HEK293T (cell line): ENCODE results near the gene NKX2-3.

Source experiments
- CTCF ChIA-PET: fragments of 350-600 bp; formaldehyde crosslinking; extraction: SDS; loops from one replicate; lab custom pipeline; 2021; ENCODE audit warnings: antibody characterized with exemption, inconsistent platforms; lab: Yijun Ruan, JAX
- POLR2A ChIA-PET: fragments of 350-600 bp; formaldehyde crosslinking; extraction: SDS; loops from one replicate; lab custom pipeline; 2020; ENCODE audit warnings: antibody characterized with exemption, inconsistent platforms; lab: Yijun Ruan, JAX
- DNase-seq: peaks from one replicate; pipeline ENCODE4 v3.0.0; 2012; ENCODE audit warnings: mixed read lengths; ENCODE audit errors: extremely low spot score
- ARNT ChIP-seq: fragments of 450-650 bp; IDR thresholded peaks from 2 replicates; pipeline ENCODE4 v1.6.1; 2017; ENCODE audit warnings: mild to moderate bottlenecking
- BHLHE40 ChIP-seq: fragments of 450-650 bp; IDR thresholded peaks from 2 replicates; pipeline ENCODE4 v1.6.1; 2016; ENCODE audit warnings: mild to moderate bottlenecking, moderate library complexity, borderline replicate concordance
- CTBP1 ChIP-seq: fragments of 450-650 bp; IDR thresholded peaks from 2 replicates; pipeline ENCODE4 v1.6.1; 2016; ENCODE audit warnings: borderline replicate concordance
- ELF4 ChIP-seq: fragments of 450-650 bp; IDR thresholded peaks from 2 replicates; pipeline ENCODE4 v1.6.1; 2017; ENCODE audit warnings: antibody characterized with exemption
- FOXA1 ChIP-seq: fragments of 450-650 bp; IDR thresholded peaks from 2 replicates; pipeline ENCODE4 v1.6.1; 2016; ENCODE audit warnings: mild to moderate bottlenecking
- FOXK2 ChIP-seq: fragments of 450-650 bp; IDR thresholded peaks from 2 replicates; pipeline ENCODE4 v1.6.1; 2016; ENCODE audit warnings: mild to moderate bottlenecking
- FOXM1 ChIP-seq: fragments of 450-650 bp; IDR thresholded peaks from 2 replicates; pipeline ENCODE4 v1.6.1; 2017; ENCODE audit warnings: mild to moderate bottlenecking, borderline replicate concordance
- HDGF ChIP-seq: fragments of 450-650 bp; IDR thresholded peaks from 2 replicates; pipeline ENCODE4 v1.6.1; 2017; ENCODE audit warnings: antibody characterized with exemption, borderline replicate concordance
- L3MBTL2 ChIP-seq: fragments of 450-650 bp; conservative IDR thresholded peaks from 2 replicates; pipeline ENCODE4 v1.6.1; 2016; ENCODE audit warnings: mild to moderate bottlenecking
- LEF1 ChIP-seq: fragments of 450-650 bp; IDR thresholded peaks from 2 replicates; pipeline ENCODE4 v1.6.1; 2017; ENCODE audit warnings: mild to moderate bottlenecking, borderline replicate concordance
- NFRKB ChIP-seq: fragments of 450-650 bp; IDR thresholded peaks from 2 replicates; pipeline ENCODE4 v1.6.1; 2016; ENCODE audit warnings: mild to moderate bottlenecking, moderate library complexity
- SP1 ChIP-seq: fragments of 450-650 bp; IDR thresholded peaks from 2 replicates; pipeline ENCODE4 v1.6.1; 2017
- SUZ12 ChIP-seq: fragments of 450-650 bp; IDR thresholded peaks from 2 replicates; pipeline ENCODE4 v1.6.1; 2016; ENCODE audit warnings: mild to moderate bottlenecking
- TARDBP ChIP-seq: fragments of 450-650 bp; IDR thresholded peaks from 2 replicates; pipeline ENCODE4 v1.6.1; 2016
- ZNF384 ChIP-seq: fragments of 450-650 bp; IDR thresholded peaks from 2 replicates; pipeline ENCODE4 v1.6.1; 2016
- TF ChIP-seq, protein P1 (sequence below): fragments of 450-650 bp; IDR thresholded peaks from 2 replicates; pipeline ENCODE4 v1.6.1; 2016

The NKX2-3 gene

DNA sequence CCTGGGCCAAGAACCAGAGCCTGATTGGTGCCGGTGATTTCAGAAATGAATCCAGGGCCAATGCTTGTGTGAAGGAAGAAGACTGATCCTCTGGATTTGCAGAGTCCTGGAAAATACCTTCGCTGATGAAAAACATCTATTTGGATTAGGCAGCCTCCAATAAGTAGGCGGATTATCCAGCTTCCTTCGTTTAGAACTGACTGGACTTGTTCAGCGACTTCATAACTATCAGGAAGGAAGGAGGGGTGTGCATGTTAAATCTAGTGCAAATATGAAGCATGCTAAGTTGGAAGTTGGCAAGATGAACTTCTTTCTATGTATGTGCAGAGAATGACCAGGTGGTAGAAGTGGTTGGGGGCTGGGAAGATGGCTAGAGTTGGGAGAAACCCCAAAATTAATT, 41.0 kb downstream of the NKX2-3 start:
- DNase-seq: no peak
- no peak for TF ChIP-seq CTBP1
- TF ChIP-seq, protein P1, sequence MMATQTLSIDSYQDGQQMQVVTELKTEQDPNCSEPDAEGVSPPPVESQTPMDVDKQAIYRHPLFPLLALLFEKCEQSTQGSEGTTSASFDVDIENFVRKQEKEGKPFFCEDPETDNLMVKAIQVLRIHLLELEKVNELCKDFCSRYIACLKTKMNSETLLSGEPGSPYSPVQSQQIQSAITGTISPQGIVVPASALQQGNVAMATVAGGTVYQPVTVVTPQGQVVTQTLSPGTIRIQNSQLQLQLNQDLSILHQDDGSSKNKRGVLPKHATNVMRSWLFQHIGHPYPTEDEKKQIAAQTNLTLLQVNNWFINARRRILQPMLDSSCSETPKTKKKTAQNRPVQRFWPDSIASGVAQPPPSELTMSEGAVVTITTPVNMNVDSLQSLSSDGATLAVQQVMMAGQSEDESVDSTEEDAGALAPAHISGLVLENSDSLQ: no peak
- no peak for TF ChIP-seq FOXA1
- no peak for TF ChIP-seq L3MBTL2
- no peak for TF ChIP-seq FOXM1
- TF ChIP-seq LEF1: no peak
- TF ChIP-seq TARDBP: no peak
- no peak for TF ChIP-seq HDGF
- no peak for TF ChIP-seq FOXK2
- no peak for TF ChIP-seq SUZ12
- TF ChIP-seq BHLHE40: no peak
- ChIA-PET POLR2A (interaction anchor here (0.5 kb wide), 1 partner anchor 1440 kb away, joined by 4 read pairs; no protein-coding TSS in a partner anchor), CTCF (interaction anchor here (0.8 kb wide), 1 partner anchor 13 kb away, joined by 3 read pairs; no protein-coding TSS in a partner anchor)

DNA sequence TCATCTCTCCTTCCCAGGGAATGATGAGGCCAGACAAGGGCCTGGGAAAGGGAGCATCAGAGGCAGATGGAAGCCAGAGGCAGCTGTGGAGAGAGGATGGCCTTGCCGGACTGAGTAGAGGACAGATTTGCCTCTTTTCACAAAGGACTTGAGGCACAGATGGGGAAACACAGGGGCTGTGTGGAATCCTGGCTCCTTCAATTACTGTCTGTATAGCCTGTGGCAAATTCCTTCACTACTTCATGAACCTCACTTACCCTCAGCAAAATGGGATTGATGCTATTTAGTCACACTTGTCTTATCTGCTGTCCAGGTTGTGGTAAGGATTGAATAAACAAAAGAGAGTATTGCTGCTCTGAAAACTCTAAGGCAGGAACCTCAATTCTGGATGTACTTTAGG, 47.2 kb downstream of the NKX2-3 start:
- DNase-seq: no peak
- CTCF ChIA-PET: interaction anchor here (1.6 kb wide), 1 partner anchor 19 kb away, joined by 4 read pairs; no protein-coding TSS in a partner anchor
- TF ChIP-seq FOXA1: no peak
- TF ChIP-seq ELF4: no peak
- no peak for TF ChIP-seq NFRKB
- TF ChIP-seq ZNF384: no peak
- no peak for TF ChIP-seq CTBP1
- TF ChIP-seq FOXM1: no peak
- no peak for TF ChIP-seq LEF1
- no peak for TF ChIP-seq SP1

DNA sequence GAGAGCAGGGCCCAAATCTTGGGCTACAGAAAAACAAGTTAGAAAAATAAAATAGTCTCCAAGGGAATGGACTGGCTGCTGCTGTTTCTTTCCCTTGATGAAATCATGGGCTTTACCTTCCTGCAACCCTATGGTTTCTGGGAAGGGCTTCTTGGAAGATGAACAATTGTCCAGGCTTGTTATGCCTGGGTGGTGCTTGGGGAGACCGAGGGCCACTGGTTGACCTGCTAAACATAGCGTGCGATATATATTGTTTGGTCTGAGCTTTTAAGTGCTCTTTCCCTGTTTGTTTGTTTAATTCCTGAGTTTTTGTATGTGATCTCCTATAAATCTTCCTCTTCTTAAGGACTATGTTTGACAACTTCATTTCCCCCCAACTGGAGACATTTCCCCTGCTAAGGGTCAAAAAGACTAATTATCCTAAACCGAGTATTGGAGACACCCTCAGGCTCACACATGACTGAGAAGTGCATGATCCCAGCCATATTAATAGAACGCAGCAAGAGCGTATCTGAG, 49.6 kb downstream of the NKX2-3 start:
- POLR2A ChIA-PET: no interaction called here
- TF ChIP-seq ZNF384 (no peak), CTBP1 (no peak), TARDBP (no peak), SUZ12 (no peak), ARNT (no peak), L3MBTL2 (no peak), FOXK2 (no peak), LEF1 (no peak)
- CTCF ChIA-PET: no interaction called here
- DNase-seq: no peak

More for the DNA sequence above, 47.2 kb downstream of the NKX2-3 start:
- POLR2A ChIA-PET: no interaction called here

DNA sequence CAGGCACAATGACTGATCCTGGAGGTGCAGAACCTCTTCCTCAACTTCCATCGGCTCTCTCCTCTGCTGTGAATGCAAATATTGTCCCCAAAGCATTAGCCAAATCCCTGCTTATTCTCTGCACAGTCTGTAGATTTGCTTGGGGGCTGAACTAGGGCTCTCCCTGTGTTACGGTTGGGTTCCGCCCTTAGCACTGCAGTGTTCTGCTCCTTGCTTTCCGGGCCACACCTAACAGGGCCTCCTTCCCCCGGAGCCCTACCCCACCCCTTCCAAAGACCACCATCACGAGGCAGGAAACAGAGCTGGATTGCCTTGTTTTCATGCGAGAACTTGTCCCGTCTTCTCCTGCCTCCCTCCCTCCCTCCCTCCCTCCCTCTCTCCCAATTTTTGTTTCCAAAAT, 50.9 kb downstream of the NKX2-3 start:
- CTCF ChIA-PET: no interaction called here

More for the DNA sequence above, 50.9 kb downstream of the NKX2-3 start:
- POLR2A ChIA-PET: no interaction called here
- TF ChIP-seq LEF1: no peak
- TF ChIP-seq L3MBTL2: no peak
- TF ChIP-seq NFRKB: no peak
- DNase-seq: no peak
